ENCODE results near the gene MIOS.

- TF ChIP-seq POLR2A (IDR thresholded peaks at IDR 0.05; ENCODE audit: low read length) (no peak), GATA1 (IDR thresholded peaks at IDR 0.05; ENCODE audit: low read depth, low read length) (no peak)
These were observed 42.6 kb upstream of the MIOS start for GRCh38 chr7:7524121-7524520.

Measured in erythroblast (primary cell).